ENCODE results near the gene NOP56. TPM values are rescaled to one million over a fixed set of nuclear protein-coding genes. Genes with fewer than 3 reads are reported as not detected.

Gene NOP56
- total RNA-seq, 1 experiment from 2014 or later, result 497 TPM

GRCh38 chr20:2640899-2641298 is 11.5 kb upstream of the NOP56 start:
- CTCF ChIA-PET, result no interaction called here
- H3K27ac Mint-ChIP-seq (ENCODE audit: unreplicated experiment), result no peak overlapping the region
- no peaks in the 10 kb centered on the region for H3K9me3 Mint-ChIP-seq (ENCODE audit: unreplicated experiment)
- no peaks in the 10 kb centered on the region for H3K9me3 ChIP-seq
- TF ChIP-seq CTCF (IDR thresholded peaks at IDR 0.05; ENCODE audit: insufficient read depth in 1 of 2, low read depth in 1 of 2, low read length in 1 of 2, severe bottlenecking in 1 of 2, unreplicated experiment in 1 of 2), result no peak
- BruUV-seq (replicated peaks), result no TSS peak
- no peak overlapping the region for H3K4me3 Mint-ChIP-seq (ENCODE audit: unreplicated experiment)
- intact Hi-C loops (cut with micrococcal nuclease; ENCODE audit: unreplicated experiment), result no loop called here
- POLR2A ChIA-PET, result no interaction called here
- H3K27me3 ChIP-seq (replicated peaks; ENCODE audit: control insufficient read depth, insufficient read depth, low read length), result no peaks in the 10 kb centered on the region
- H3K27me3 Mint-ChIP-seq (ENCODE audit: insufficient read depth, unreplicated experiment), result no peaks in the 10 kb centered on the region
- H3K36me3 Mint-ChIP-seq (ENCODE audit: insufficient read depth, unreplicated experiment), result no peaks in the 10 kb centered on the region
- H3K4me1 Mint-ChIP-seq (ENCODE audit: low read depth, unreplicated experiment), result no peaks in the 10 kb centered on the region
- no peaks in the 10 kb centered on the region for H3K36me3 ChIP-seq (ENCODE audit: control insufficient read depth, insufficient read depth, low read length)
- H3K4me1 ChIP-seq, result no peaks in the 10 kb centered on the region
- DNase-seq, result no peak
- H3K4me3 ChIP-seq (ENCODE audit: low read depth, low read length), result no peak overlapping the region

- no TSS peak for BruUV-seq (replicated peaks)
- Histone ChIP-seq H3K27me3 (replicated peaks; ENCODE audit: control insufficient read depth, insufficient read depth, low read length) (no peaks in the 10 kb centered on the region), H3K4me3 (ENCODE audit: low read depth, low read length) (no peak overlapping the region), H3K9me3 (no peaks in the 10 kb centered on the region), H3K36me3 (ENCODE audit: control insufficient read depth, insufficient read depth, low read length) (no peaks in the 10 kb centered on the region), H3K4me1 (no peaks in the 10 kb centered on the region)
- ChIA-PET CTCF (no interaction called here), POLR2A (no interaction called here)
- Mint-ChIP-seq H3K9me3 (ENCODE audit: unreplicated experiment) (no peaks in the 10 kb centered on the region), H3K4me1 (ENCODE audit: low read depth, unreplicated experiment) (no peaks in the 10 kb centered on the region), H3K36me3 (ENCODE audit: insufficient read depth, unreplicated experiment) (no peaks in the 10 kb centered on the region), H3K4me3 (ENCODE audit: unreplicated experiment) (no peak overlapping the region), H3K27ac (ENCODE audit: unreplicated experiment) (no peak overlapping the region), H3K27me3 (ENCODE audit: insufficient read depth, unreplicated experiment) (no peaks in the 10 kb centered on the region)
- intact Hi-C loops (cut with micrococcal nuclease; ENCODE audit: unreplicated experiment), result no loop called here
- TF ChIP-seq CTCF (IDR thresholded peaks at IDR 0.05; ENCODE audit: insufficient read depth in 1 of 2, low read depth in 1 of 2, low read length in 1 of 2, severe bottlenecking in 1 of 2, unreplicated experiment in 1 of 2), result no peak
- no peak for DNase-seq
Observed at GRCh38 chr20:2643708-2644107, 8.7 kb upstream of the NOP56 start.

- Mint-ChIP-seq H3K27ac (ENCODE audit: unreplicated experiment) (peak overlapping the region; percentile 72), H3K4me1 (ENCODE audit: low read depth, unreplicated experiment) (peaks cover 7% of the 10 kb centered on the region), H3K27me3 (ENCODE audit: insufficient read depth, unreplicated experiment) (no peaks in the 10 kb centered on the region), H3K9me3 (ENCODE audit: unreplicated experiment) (no peaks in the 10 kb centered on the region), H3K4me3 (ENCODE audit: unreplicated experiment) (peak overlapping the region; percentile 90), H3K36me3 (ENCODE audit: insufficient read depth, unreplicated experiment) (peaks cover 65% of the 10 kb centered on the region)
- intact Hi-C loops (cut with micrococcal nuclease; ENCODE audit: unreplicated experiment), result loop anchor here (1.0 to 5.0 kb wide), 2 partner anchors 11 to 146 kb away; partner anchors contain the start of genes IDH3B and ZNF343
- Histone ChIP-seq H3K9me3 (no peaks in the 10 kb centered on the region), H3K27me3 (replicated peaks; ENCODE audit: control insufficient read depth, insufficient read depth, low read length) (no peaks in the 10 kb centered on the region), H3K4me1 (peaks cover 12% of the 10 kb centered on the region), H3K4me3 (ENCODE audit: low read depth, low read length) (peak overlapping the region; percentile 99), H3K36me3 (ENCODE audit: control insufficient read depth, insufficient read depth, low read length) (peaks cover 23% of the 10 kb centered on the region)
- CTCF ChIA-PET, result interaction anchor here (0.6 to 1.4 kb wide), 5 partner anchors 11 to 225 kb away, joined by 3 to 12 read pairs (median 3); partner anchors contain the start of gene IDH3B
- TSS peak; percentile 44 for BruUV-seq (replicated peaks)
- POLR2A ChIA-PET, result interaction anchor here (0.6 to 2.7 kb wide), 9 partner anchors 11 to 600 kb away, joined by 3 to 25 read pairs (median 4); partner anchors contain the start of genes EBF4, IDH3B and SNRPB
- no peak for DNase-seq
- no peak for TF ChIP-seq CTCF (IDR thresholded peaks at IDR 0.05; ENCODE audit: insufficient read depth in 1 of 2, low read depth in 1 of 2, low read length in 1 of 2, severe bottlenecking in 1 of 2, unreplicated experiment in 1 of 2)
Observed at GRCh38 chr20:2652724-2653555, 508 bp downstream of the NOP56 start.

All from Caco-2 (cell line).